ENCODE data around the gene YRDC. TPM values are rescaled to one million over a fixed set of nuclear protein-coding genes. Genes with fewer than 3 reads are reported as not detected.
A peak's percentile ranks its signal among the peaks of the same experiment; 100 is the strongest.

YRDC gene
- total and polyA plus RNA-seq, 2 of the 13 experiments (the other 11 are each of a cell fraction or from before 2014, with no cell fraction given) = 27.5 to 29.2 TPM

DNA sequence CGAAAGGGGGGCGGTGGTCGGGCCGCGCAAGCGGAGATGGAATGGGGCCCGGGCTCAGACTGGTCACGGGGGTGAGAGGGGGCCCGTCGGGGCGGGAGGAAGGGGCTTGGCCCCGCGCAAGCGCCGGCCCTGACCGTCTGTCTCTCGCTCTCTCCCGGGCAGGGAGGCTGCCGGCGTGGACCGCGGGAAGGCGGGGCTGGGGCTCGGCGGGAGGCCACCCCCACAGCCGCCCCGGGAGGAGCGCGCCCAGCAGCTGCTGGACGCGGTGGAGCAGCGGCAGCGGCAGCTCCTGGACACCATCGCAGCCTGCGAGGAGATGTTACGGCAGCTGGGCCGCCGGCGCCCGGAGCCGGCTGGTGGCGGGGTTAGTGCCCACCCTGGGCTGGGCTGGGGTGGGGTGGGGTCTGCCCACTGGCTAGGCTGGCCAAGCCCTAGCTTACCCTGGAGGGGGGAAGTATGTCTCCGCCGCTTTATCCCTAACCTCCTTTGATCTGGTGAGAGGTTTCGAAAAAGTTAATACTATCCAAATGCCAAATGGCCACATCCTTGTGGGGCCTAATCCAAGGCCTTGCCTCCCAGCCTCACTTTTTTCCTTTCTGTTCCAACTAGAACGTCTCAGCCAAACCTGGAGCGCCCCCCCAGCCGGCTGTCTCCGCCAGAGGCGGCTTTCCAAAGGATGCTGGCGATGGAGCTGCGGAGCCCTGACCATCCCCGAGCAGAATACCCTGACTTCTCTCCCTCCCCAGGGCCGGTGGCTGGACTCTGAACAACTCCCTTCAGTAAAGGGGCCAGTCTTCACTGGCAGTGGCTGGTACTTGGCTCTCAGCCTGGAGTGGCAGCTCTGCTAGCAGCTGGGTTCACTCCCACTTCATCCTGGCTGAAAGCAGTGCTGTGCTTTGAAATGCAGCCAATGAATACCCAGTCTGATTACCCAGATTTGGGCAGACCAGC is 636 bp upstream of the YRDC start (continued):
- TF ChIP-seq, protein P1, sequence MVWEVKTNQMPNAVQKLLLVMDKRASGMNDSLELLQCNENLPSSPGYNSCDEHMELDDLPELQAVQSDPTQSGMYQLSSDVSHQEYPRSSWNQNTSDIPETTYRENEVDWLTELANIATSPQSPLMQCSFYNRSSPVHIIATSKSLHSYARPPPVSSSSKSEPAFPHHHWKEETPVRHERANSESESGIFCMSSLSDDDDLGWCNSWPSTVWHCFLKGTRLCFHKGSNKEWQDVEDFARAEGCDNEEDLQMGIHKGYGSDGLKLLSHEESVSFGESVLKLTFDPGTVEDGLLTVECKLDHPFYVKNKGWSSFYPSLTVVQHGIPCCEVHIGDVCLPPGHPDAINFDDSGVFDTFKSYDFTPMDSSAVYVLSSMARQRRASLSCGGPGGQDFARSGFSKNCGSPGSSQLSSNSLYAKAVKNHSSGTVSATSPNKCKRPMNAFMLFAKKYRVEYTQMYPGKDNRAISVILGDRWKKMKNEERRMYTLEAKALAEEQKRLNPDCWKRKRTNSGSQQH (CRISPR knock-in tag; IDR thresholded peaks at IDR 0.05; ENCODE audit: low read depth) = no peak
- TF ChIP-seq FLYWCH1 (CRISPR knock-in tag; IDR thresholded peaks at IDR 0.05) (no peak), IKZF5 (CRISPR knock-in tag; IDR thresholded peaks at IDR 0.05) (no peak), ZNF570 (CRISPR knock-in tag; IDR thresholded peaks at IDR 0.05; ENCODE audit: borderline replicate concordance) (no peak), ZNF501 (CRISPR knock-in tag; IDR thresholded peaks at IDR 0.05) (0 out of 2 replicates have a peak, but pooled peaks have one; percentile 27), STAT5B (CRISPR knock-in tag; IDR thresholded peaks at IDR 0.05) (no peak), SP5 (CRISPR knock-in tag; IDR thresholded peaks at IDR 0.05; ENCODE audit: borderline replicate concordance, low read depth) (no peak), PBX3 (CRISPR knock-in tag; IDR thresholded peaks at IDR 0.05; ENCODE audit: borderline replicate concordance) (no peak), U2AF1 (optimal IDR thresholded peaks at IDR 0.05; ENCODE audit: low read depth, low read length) (no peak), KAT7 (CRISPR knock-in tag; IDR thresholded peaks at IDR 0.05; ENCODE audit: borderline replicate concordance) (no peak), ZMAT3 (CRISPR knock-in tag; conservative IDR thresholded peaks at IDR 0.05) (0 out of 2 replicates have a peak, but pooled peaks have one; percentile 23), PPARG (CRISPR knock-in tag; conservative IDR thresholded peaks at IDR 0.05) (no peak), TFDP1 (CRISPR knock-in tag; IDR thresholded peaks at IDR 0.05; ENCODE audit: borderline replicate concordance) (0 out of 2 replicates have a peak, but pooled peaks have one; percentile 13), ARHGAP35 (CRISPR knock-in tag; IDR thresholded peaks at IDR 0.05; ENCODE audit: borderline replicate concordance) (0 out of 2 replicates have a peak, but pooled peaks have one; percentile 9), AKAP8 (CRISPR knock-in tag; IDR thresholded peaks at IDR 0.05) (no peak), ZFP91 (CRISPR knock-in tag; IDR thresholded peaks at IDR 0.05; ENCODE audit: borderline replicate concordance) (peak; percentile 98; the same call in 1 of the 2 replicates), ZSCAN29 (CRISPR knock-in tag; conservative IDR thresholded peaks at IDR 0.05) (0 out of 2 replicates have a peak, but pooled peaks have one; percentile 64)
- TF ChIP-seq, protein P2, sequence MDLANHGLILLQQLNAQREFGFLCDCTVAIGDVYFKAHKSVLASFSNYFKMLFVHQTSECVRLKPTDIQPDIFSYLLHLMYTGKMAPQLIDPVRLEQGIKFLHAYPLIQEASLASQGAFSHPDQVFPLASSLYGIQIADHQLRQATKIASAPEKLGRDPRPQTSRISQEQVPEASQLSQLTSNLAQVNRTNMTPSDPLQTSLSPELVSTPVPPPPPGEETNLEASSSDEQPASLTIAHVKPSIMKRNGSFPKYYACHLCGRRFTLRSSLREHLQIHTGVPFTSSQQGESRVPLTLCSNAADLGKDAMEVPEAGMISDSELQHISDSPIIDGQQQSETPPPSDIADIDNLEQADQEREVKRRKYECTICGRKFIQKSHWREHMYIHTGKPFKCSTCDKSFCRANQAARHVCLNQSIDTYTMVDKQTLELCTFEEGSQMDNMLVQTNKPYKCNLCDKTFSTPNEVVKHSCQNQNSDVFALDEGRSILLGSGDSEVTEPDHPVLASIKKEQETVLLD (CRISPR knock-in tag; IDR thresholded peaks at IDR 0.05; ENCODE audit: low read depth) = 0 out of 2 replicates have a peak, but pooled peaks have one; percentile 27
- TF ChIP-seq, protein P3, sequence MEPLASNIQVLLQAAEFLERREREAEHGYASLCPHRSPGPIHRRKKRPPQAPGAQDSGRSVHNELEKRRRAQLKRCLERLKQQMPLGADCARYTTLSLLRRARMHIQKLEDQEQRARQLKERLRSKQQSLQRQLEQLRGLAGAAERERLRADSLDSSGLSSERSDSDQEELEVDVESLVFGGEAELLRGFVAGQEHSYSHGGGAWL (CRISPR knock-in tag; IDR thresholded peaks at IDR 0.05) = 0 out of 2 replicates have a peak, but pooled peaks have one; percentile 25

All from HepG2 (cell line).